GM11168 (cell line): ENCODE data around the gene REXO4.
"Not testable (repeated sequence)": the region's sequence is repeated elsewhere in the genome, so short reads cannot be mapped to it uniquely, and the experiment has no call there.

Experiments used
- in situ Hi-C: fragments of 300-500 bp; cut with MboI; formaldehyde crosslinking; loops from one replicate; pipeline ENCODE4 v1.12.0; 2022; ENCODE audit warnings: low sequenced_read_pairs; ENCODE audit not compliant: unreplicated experiment

The REXO4 gene

GRCh38 chr9:133452562-133452961, 34.8 kb upstream of the REXO4 start:
- in situ Hi-C loops: no loop called here

DNA sequence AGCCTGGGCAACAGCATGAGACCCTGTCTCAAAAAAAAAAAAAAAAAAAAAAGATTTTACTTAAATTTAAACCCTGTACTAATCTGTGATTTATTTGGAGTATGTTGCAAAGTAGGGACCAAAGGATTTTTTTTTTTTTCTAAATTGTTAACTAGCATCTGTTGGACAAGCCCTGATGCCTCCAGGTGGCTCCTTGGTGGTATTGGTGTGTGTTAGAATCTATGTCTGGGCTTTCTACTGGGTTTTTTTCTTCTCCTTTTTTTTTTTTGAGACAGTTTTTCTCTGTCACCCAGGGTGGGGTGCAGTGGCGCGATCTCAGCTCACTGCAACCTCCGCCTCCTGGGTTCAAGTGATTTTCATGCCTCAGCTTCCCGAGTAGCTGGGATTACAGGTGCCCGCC, 34.1 kb upstream of the REXO4 start:
- in situ Hi-C loops: not testable (repeated sequence)

GRCh38 chr9:133449760-133450159, 31.9 kb upstream of the REXO4 start:
- in situ Hi-C loops: no loop called here

- in situ Hi-C loops: no loop called here
Observed at GRCh38 chr9:133448487-133448972, 30.7 kb upstream of the REXO4 start.

GRCh38 chr9:133445293-133445969, 27.6 kb upstream of the REXO4 start:
- in situ Hi-C loops: no loop called here

DNA sequence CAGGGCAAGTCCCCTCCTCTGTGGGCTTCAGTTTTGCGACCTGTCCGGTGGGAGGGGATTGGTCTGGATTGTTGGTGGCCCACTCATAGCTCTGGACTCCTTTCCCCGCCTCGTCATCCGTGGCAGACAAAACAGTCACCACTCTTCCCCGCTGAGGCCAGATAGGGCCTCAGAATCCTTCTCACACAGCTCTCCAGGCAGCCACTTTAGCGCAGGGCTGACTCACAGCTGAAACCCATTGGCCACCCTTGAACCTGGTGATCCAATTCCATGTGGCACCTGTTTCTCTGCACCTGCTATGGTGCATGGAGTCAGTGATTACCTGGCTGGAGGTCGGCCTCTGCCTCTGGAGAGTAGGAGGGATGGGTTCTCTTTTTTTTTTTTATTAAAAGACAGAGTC, 26.2 kb upstream of the REXO4 start:
- in situ Hi-C loops: no loop called here

GRCh38 chr9:133443248-133443647, 25.4 kb upstream of the REXO4 start:
- in situ Hi-C loops: no loop called here

DNA sequence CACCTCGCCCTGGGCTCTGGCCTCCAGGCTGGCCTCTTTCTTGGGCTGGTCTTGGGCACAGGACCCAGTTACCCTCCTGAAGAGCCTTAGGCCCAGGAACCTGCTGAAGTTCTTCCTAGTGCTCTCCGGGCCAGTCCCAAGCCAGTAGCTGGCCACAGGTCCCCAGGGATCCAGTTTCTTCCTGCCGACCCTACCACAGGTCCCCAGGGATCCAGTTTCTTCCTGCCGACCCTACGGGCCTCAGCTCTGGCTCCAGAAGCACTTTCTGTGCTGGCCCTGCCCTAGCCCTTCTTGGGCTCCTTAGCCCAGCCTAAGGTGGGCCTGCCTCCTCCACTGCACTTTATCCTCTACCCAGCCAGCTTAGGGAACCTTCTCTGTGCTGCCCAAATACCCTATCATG, 23.8 kb upstream of the REXO4 start:
- in situ Hi-C loops: no loop called here

DNA sequence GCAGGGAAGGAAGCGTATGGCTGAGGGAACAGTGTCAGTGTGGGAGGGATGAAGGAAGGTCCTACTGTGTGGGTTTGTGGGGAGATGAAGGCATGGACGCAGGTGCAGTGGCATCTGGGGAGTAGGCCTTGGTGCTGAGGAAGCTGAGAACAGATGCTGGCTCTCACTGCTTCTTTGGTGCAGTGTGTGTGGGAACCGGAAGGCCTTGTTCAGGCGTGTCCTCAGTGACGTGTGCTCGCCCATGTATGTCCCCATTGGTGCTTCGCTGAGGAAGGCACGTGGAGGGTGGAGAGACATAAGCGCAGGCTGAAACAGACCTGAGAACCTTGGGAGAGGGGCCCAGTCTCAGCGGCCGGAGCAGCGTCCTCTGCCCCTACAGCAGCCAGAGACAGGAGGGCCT, 23.1 kb upstream of the REXO4 start:
- in situ Hi-C loops: no loop called here

- in situ Hi-C loops: no loop called here
Observed at GRCh38 chr9:133439337-133439736, 21.5 kb upstream of the REXO4 start.

GRCh38 chr9:133437753-133438531, 20.1 kb upstream of the REXO4 start:
- in situ Hi-C loops: no loop called here

GRCh38 chr9:133436681-133437080, 18.9 kb upstream of the REXO4 start:
- in situ Hi-C loops: no loop called here

DNA sequence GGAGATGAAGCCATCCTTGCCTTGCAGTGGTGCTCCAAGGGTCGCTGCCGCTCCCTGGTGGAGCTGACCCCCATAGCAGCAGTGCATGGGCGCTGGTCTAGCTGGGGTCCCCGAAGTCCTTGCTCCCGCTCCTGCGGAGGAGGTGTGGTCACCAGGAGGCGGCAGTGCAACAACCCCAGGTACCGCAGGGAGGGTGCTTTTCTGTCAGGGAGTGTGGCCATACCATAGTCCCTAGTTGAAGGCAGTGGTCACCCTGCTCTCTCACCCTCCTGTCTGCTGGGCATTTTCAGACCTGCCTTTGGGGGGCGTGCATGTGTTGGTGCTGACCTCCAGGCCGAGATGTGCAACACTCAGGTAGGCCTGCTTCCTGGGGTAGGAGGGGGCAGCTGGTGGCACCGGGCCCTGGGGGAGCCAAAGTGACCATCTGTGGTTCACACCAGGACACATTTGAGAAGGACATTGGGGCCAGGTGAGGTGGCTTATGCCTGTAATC, 15.6 kb upstream of the REXO4 start:
- in situ Hi-C loops: no loop called here

DNA sequence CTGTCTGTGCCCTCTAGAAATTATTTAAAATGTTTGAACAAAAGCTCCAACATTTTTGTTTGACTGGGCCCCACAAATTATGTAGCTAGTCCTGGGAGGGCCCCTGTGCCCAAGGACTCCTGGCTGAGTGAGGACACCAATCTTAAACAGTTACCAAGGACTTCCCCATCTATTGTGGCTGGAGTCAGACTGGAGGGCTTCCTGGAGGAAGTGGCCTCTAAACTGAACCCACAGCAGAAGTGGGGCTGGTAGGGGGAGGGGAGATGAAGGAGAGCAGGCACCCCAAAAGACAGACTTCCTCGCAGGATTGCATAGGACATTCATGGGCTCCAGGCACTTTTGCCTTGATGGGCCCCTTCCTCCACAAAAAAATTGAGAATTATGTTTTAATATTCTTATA, 12.4 kb upstream of the REXO4 start:
- in situ Hi-C loops: no loop called here

DNA sequence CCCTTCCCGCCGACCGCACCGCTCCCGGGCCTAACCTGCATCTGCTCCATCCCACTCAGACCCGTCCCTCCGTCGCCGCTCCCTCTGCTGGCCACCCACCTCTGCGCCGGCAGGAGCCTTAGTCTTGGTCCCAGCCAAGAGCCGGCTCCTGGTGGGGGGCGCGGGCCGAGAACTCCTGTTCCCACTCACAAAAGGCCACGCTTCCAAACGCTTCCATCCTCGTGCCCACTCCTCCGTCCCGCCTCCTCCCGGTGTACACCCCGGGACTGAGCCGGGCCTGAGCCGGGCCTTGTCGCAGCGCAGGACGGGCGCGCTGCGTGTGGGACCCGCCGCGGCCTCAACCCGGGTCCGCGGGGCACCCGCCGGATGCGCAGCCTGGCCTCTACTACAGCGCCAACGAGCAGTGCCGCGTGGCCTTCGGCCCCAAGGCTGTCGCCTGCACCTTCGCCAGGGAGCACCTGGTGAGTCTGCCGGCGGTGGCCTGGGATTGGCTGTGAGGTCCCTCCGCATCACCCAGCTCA, 11.9 kb upstream of the REXO4 start:
- in situ Hi-C loops: no loop called here

DNA sequence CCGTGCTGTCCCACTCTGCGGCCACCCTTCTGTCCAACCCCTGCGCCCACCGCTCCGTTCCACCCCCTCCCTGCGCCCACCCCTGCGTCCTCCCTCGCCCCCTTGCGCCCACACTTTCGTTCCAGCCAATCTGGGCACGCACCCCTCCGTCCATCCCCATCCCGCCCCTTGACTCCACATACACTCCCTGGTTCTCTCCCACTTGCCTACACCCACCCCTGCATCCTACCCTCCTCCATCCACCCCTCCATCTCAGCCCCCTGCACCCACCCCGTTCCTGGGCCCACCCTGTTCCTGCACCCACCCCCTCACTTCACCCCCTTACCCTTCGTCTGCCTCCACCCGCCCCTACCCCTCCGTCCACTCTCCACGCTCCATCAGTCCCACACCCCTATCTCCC, 11.4 kb upstream of the REXO4 start:
- in situ Hi-C loops: no loop called here

GRCh38 chr9:133428617-133429101, 10.8 kb upstream of the REXO4 start:
- in situ Hi-C loops: no loop called here

DNA sequence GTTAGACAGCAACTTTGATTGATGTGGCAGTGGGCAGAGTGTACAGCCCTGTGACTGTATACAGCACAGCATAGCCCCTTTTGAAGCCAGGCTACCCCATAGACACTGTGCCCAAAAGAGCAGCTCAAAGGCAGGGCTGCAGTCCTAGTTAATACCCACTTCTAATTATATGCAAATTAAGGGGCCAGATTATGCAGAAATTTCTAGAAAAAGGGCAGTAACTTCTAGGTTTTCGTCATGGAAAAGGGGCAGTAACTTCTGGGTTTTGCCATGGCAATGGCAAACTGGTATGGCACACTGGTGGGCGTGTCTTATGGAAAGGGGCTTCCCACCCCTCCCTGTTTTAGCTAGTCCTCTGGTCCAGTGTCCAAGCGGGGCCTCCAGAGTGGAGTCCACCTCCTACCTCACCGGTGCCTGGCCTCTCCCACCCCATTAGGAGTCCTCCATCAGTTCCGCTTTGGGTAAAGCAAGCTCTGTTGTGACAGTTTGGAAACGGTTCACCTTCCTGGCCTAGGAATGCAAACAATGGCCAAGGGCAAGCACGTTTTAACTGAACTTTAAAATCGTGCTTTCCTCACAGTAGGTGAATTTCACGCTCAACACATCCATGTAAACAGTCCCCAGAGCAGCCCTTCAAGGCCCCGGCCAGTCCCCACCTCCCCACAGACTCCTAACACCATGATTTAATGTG, 10.0 kb upstream of the REXO4 start:
- in situ Hi-C loops: no loop called here

DNA sequence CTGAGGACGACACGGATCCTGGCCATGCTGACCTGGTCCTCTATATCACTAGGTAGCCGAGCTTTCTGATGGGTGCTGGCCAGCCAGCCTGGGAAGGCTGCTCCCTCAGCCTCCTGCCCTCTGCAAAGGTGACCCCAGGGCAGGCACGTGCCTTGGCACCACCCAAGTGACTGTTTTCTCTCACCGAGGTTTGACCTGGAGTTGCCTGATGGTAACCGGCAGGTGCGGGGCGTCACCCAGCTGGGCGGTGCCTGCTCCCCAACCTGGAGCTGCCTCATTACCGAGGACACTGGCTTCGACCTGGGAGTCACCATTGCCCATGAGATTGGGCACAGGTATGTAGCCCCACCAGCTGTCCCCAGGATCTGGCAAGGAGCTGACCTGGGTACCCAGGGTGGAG, 8.2 kb upstream of the REXO4 start:
- in situ Hi-C loops: no loop called here

DNA sequence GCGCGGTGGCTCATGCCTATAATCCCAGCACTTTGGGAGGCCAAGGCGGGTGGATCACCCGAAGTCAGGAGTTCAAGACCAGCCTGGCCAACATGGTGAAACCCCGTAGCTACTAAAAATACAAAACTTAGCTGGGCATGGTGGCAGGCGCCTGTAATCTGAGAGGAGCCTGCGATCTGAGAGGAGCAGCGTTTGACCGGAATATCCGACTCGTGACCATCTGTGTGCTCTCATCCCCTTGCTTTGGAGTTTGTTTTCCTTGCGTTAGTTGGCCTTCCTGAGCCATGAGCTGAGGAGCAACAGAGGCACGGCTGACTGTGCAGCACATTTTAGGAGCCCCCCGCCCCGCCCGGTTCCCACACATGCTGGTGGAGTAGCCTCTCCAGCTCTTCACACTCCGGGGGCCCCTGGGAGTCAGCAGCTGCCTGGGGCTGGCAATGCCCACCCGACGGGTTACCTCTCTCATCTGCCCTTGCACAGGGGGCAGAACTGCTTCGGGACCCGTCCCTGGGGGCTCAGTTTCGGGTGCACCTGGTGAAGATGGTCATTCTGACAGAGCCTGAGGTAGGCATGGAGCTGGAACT, 7.3 kb upstream of the REXO4 start:
- in situ Hi-C loops: no loop called here
